Endothelial cell of umbilical vein (primary cell): ENCODE data around the gene PEX5L. TPM values are rescaled to one million over a fixed set of nuclear protein-coding genes. Genes with fewer than 3 reads are reported as not detected.

ENCODE experiments used
- BruUV-seq: library from RNA; stranded (reverse); fragments of 400-500 nt; replicated peaks from 2 replicates; lab custom pipeline; 2021; lab: Mats Ljungman, UMichigan
- CTCF ChIA-PET: fragments of 300-600, 350-600 bp; sonication (Branson Sonifier 250); formaldehyde crosslinking; loops from one replicate; lab custom pipeline; 2021; ENCODE audit warnings: antibody characterized with exemption, inconsistent platforms; lab: Charles Lee
- POLR2A ChIA-PET: fragments of 300-600, 350-600 bp; sonication (Branson Sonifier 250); formaldehyde crosslinking; loops from one replicate; lab custom pipeline; 2021; ENCODE audit warnings: antibody characterized with exemption, inconsistent platforms; lab: Charles Lee
- DNase-seq: peaks from one replicate; pipeline ENCODE4 v3.0.0-alpha.2; 2011; ENCODE audit warnings: low read depth, low spot score
- FAIRE-seq: peaks from 2 replicates; lab custom pipeline; 2011; peaks lifted over from hg19 to GRCh38; lab: Jason Lieb, UNC
- H2AFZ ChIP-seq: 2 replicates; pipeline ENCODE4 v1.6.0; 2012; ENCODE audit warnings: low read depth, low read length, control low read depth, inconsistent platforms
- H3K27ac ChIP-seq: 2 replicates; pipeline ENCODE4 v1.5.1; 2011; ENCODE audit warnings: low read depth, mild to moderate bottlenecking, control low read depth, low read length, moderate library complexity; ENCODE audit not compliant: insufficient read depth
- H3K27me3 ChIP-seq, 2 experiments: 2 replicates each; pipeline versions ENCODE4 v1.6.0 to v1.6.1; 2011; ENCODE audit warnings: low read length in 2 of 2, mixed read lengths in 1 of 2; ENCODE audit not compliant: control insufficient read depth in 2 of 2, insufficient read depth in 2 of 2
- H3K36me3 ChIP-seq, 2 experiments: 2 replicates in 1 of 2; 3 replicates in 1 of 2; pipeline ENCODE4 v1.5.1; 2011; ENCODE audit warnings: low read length in 2 of 2, mild to moderate bottlenecking in 1 of 2, moderate library complexity in 1 of 2; ENCODE audit not compliant: control insufficient read depth in 2 of 2, insufficient read depth in 2 of 2; ENCODE audit errors: extremely low read depth in 1 of 2
- H3K4me1 ChIP-seq: 3 replicates; pipeline ENCODE4 v1.5.1; 2011; ENCODE audit warnings: mild to moderate bottlenecking, low read length; ENCODE audit not compliant: control insufficient read depth, insufficient read depth; ENCODE audit errors: extremely low read depth
- H3K4me2 ChIP-seq: 2 replicates; pipeline ENCODE4 v1.6.1; 2011; ENCODE audit warnings: low read length, control low read depth, mixed read lengths; ENCODE audit not compliant: insufficient read depth
- H3K4me3 ChIP-seq, 3 experiments: fragments of 200-600 bp in 1 of 3; sonication (generic), shearing (Covaris generic) in 1 of 3; replicated peaks in 1 of 3; 2 replicates each; pipeline ENCODE4 v1.5.1; 2011 to 2016; ENCODE audit warnings: control low read depth in 3 of 3, low read length in 3 of 3, mild to moderate bottlenecking in 2 of 3, inconsistent platforms in 1 of 3, low read depth in 1 of 3, moderate library complexity in 1 of 3; ENCODE audit not compliant: insufficient read depth in 1 of 3
- H3K79me2 ChIP-seq: 2 replicates; pipeline ENCODE4 v1.6.0; 2012; ENCODE audit warnings: low read length, inconsistent platforms; ENCODE audit not compliant: control insufficient read depth, insufficient read depth
- H3K9ac ChIP-seq: replicated peaks from 2 replicates; pipeline ENCODE3; 2011; ENCODE audit warnings: low read length, control low read depth; ENCODE audit not compliant: insufficient read depth; ENCODE audit errors: extremely low read depth
- H3K9me1 ChIP-seq: replicated peaks from 3 replicates; pipeline ENCODE4 v1.6.0; 2011; ENCODE audit warnings: mild to moderate bottlenecking, low read length; ENCODE audit not compliant: control insufficient read depth, insufficient read depth; ENCODE audit errors: extremely low read depth
- H3K9me3 ChIP-seq: replicated peaks from 2 replicates; pipeline ENCODE4 v1.5.1; 2012; ENCODE audit warnings: low read length, inconsistent platforms; ENCODE audit not compliant: control insufficient read depth, insufficient read depth
- H4K20me1 ChIP-seq: replicated peaks from 2 replicates; pipeline ENCODE3; 2011; ENCODE audit warnings: mild to moderate bottlenecking, low read length; ENCODE audit not compliant: control insufficient read depth, insufficient read depth; ENCODE audit errors: extremely low read depth
- CTCF ChIP-seq, 2 donors: IDR thresholded peaks; 1 replicate in 1 of 2; 2 replicates in 1 of 2; pipeline ENCODE4 v1.5.1; 2011; ENCODE audit warnings: low read length in 2 of 2, mild to moderate bottlenecking in 2 of 2, moderate library complexity in 2 of 2, control low read depth in 1 of 2, inconsistent platforms in 1 of 2, low read depth in 1 of 2; ENCODE audit not compliant: insufficient read depth in 1 of 2; ENCODE audit errors: extremely low read depth in 1 of 2
- EZH2 ChIP-seq: IDR thresholded peaks from 2 replicates; pipeline ENCODE4 v1.6.1; 2012; ENCODE audit warnings: borderline replicate concordance, low read depth, mild to moderate bottlenecking, moderate library complexity, low read length, inconsistent platforms; ENCODE audit not compliant: severe bottlenecking
- FOS ChIP-seq: IDR thresholded peaks from 2 replicates; pipeline ENCODE4 v1.6.1; 2011; ENCODE audit warnings: mild to moderate bottlenecking, low read length, moderate library complexity, borderline replicate concordance; ENCODE audit not compliant: insufficient read depth
- GATA2 ChIP-seq: IDR thresholded peaks from 2 replicates; pipeline ENCODE4 v1.7.0; 2011; ENCODE audit warnings: low read depth, mild to moderate bottlenecking, moderate library complexity, mixed read lengths, low read length; ENCODE audit not compliant: insufficient read length, insufficient read depth
- JUN ChIP-seq: IDR thresholded peaks from 2 replicates; pipeline ENCODE4 v1.6.1; 2011; ENCODE audit warnings: borderline replicate concordance, low read depth; ENCODE audit not compliant: insufficient read length, insufficient read depth
- MYC ChIP-seq: IDR thresholded peaks from one replicate; pipeline ENCODE4 v1.6.1; 2011; ENCODE audit warnings: mild to moderate bottlenecking, low read depth, low read length
- POLR2A ChIP-seq: IDR thresholded peaks from 2 replicates; pipeline ENCODE4 v1.6.1; 2012; ENCODE audit warnings: low read depth, mild to moderate bottlenecking, control low read depth, low read length
- POLR2AphosphoS5 ChIP-seq: IDR thresholded peaks from 2 replicates; pipeline ENCODE4 v1.6.1; 2012; ENCODE audit warnings: low read depth, mild to moderate bottlenecking, control low read depth, low read length, moderate library complexity; ENCODE audit not compliant: insufficient read depth
- dilution Hi-C: fragments of 300-500 bp; cut with MboI; formaldehyde crosslinking; loops from one replicate; pipeline ENCODE4 v1.15.0; 2019; ENCODE audit warnings: low sequenced_read_pairs; ENCODE audit not compliant: extremely low pct_ligation_motif_present
- intact Hi-C: fragments of 100-400 bp; cut with micrococcal nuclease; formaldehyde crosslinking; loops from one replicate; pipeline ENCODE4 v1.10.0; 2022
- polyA plus RNA-seq, 4 experiments: library from polyadenylated mRNA; depleted of rRNA in 3 of 4; stranded (reverse) in 3 of 4; unstranded in 1 of 4; fragments of >200 nt; gene quantifications; 2 replicates each; pipeline versions ENCODE4 v1.2.1 to v1.2.3, GENCODE V29; 2011 to 2012; ENCODE audit warnings: missing spikeins in 1 of 4
- total RNA-seq: library from RNA; stranded (reverse); gene quantifications from 2 replicates; pipeline ENCODE4 v1.2.3, GENCODE V29; 2021
- TF ChIP-seq, protein P1 (sequence below): IDR thresholded peaks from 2 replicates; pipeline ENCODE4 v1.6.1; 2011; ENCODE audit not compliant: insufficient read depth, insufficient read length

Gene PEX5L
- total and polyA plus RNA-seq, 2 donors (not counting 3 experiments of a cell fraction or from before 2014, with no cell fraction given): not detected

DNA sequence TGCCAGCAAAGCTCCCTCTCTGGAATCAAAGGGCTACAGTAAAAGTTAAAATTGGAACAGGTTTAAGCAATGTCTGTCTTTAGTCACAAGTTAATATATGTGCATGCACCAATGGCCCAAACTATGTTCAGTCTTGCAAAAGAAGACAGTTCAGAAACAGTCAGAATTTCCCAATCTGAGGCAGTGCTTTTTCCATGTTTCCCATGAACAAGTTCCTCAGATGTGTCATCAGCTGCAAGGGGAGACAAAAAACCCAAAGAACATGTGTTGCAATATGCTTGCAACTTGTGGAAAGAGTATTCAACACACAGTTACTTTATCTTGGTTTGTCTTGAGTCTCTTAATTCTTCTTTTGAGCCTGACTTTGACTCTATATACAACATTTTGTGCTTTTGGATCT is 235.5 kb downstream of the PEX5L start:
- Histone ChIP-seq H3K9me3 (no peaks in the 10 kb centered on the region), H3K9me1 (no peaks in the 10 kb centered on the region), H3K4me1 (no peaks in the 10 kb centered on the region), H3K27ac (no peak overlapping the region), H3K9ac (no peak overlapping the region), H3K4me3 (no peak overlapping the region), H2AFZ (no peak overlapping the region), H3K27me3 (no peaks in the 10 kb centered on the region), H3K79me2 (no peaks in the 10 kb centered on the region), H3K4me2 (no peak overlapping the region), H3K36me3 (no peaks in the 10 kb centered on the region), H4K20me1 (no peaks in the 10 kb centered on the region)
- BruUV-seq: no TSS peak
- intact Hi-C loops: no loop called here
- POLR2A ChIA-PET: no interaction called here
- CTCF ChIA-PET: interaction anchor here (2.2 kb wide), 1 partner anchor 10 kb away, joined by 11 read pairs; no protein-coding TSS in a partner anchor
- FAIRE-seq: no peak
- dilution Hi-C loops: no loop called here
- no peak for DNase-seq
- no peak for TF ChIP-seq POLR2AphosphoS5
- TF ChIP-seq EZH2: no peak
- TF ChIP-seq JUN: no peak
- no peak for TF ChIP-seq POLR2A
- no peak for TF ChIP-seq FOS
- TF ChIP-seq MYC: no peak
- no peak for TF ChIP-seq GATA2
- TF ChIP-seq, protein P1, sequence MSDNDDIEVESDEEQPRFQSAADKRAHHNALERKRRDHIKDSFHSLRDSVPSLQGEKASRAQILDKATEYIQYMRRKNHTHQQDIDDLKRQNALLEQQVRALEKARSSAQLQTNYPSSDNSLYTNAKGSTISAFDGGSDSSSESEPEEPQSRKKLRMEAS: no peak
- no peak for TF ChIP-seq CTCF (IDR thresholded peaks at IDR 0.05; ENCODE audit: extremely low read depth in 1 of 2, insufficient read depth in 1 of 2, low read depth in 1 of 2, low read length in 2 of 2)
